ENCODE results near the gene KCND2.
A peak's percentile ranks its signal among the peaks of the same experiment; 100 is the strongest.

KCND2 gene

GRCh38 chr7:120254845-120255244, 18.1 kb upstream of the KCND2 start:
- DNase-seq (ENCODE audit: low read depth) = no peak
- no peak overlapping the region for H3K4me3 ChIP-seq (ENCODE audit: low read depth, low read length)
- TF ChIP-seq CTCF (IDR thresholded peaks at IDR 0.05; ENCODE audit: low read depth, low read length, missing control alignments) = no peak

GRCh38 chr7:120256344-120257070, 16.5 kb upstream of the KCND2 start:
- no peak for TF ChIP-seq CTCF (IDR thresholded peaks at IDR 0.05; ENCODE audit: low read depth, low read length, missing control alignments)
- no peak overlapping the region for H3K4me3 ChIP-seq (ENCODE audit: low read depth, low read length)
- DNase-seq (ENCODE audit: low read depth) = no peak

GRCh38 chr7:120259386-120259785, 13.6 kb upstream of the KCND2 start:
- DNase-seq (ENCODE audit: low read depth) = no peak
- no peak for TF ChIP-seq CTCF (IDR thresholded peaks at IDR 0.05; ENCODE audit: low read depth, low read length, missing control alignments)
- H3K4me3 ChIP-seq (ENCODE audit: low read depth, low read length) = no peak overlapping the region

GRCh38 chr7:120260111-120260510, 12.9 kb upstream of the KCND2 start:
- no peak overlapping the region for H3K4me3 ChIP-seq (ENCODE audit: low read depth, low read length)
- TF ChIP-seq CTCF (IDR thresholded peaks at IDR 0.05; ENCODE audit: low read depth, low read length, missing control alignments) = no peak
- DNase-seq (ENCODE audit: low read depth) = no peak

- peak; percentile 74 for TF ChIP-seq CTCF (IDR thresholded peaks at IDR 0.05; ENCODE audit: low read depth, low read length, missing control alignments)
- H3K4me3 ChIP-seq (ENCODE audit: low read depth, low read length) = peak overlapping the region; percentile 98
- peak; percentile 53 for DNase-seq (ENCODE audit: low read depth)
Measured at GRCh38 chr7:120272261-120272660, 714 bp upstream of the KCND2 start.

GRCh38 chr7:120273476-120273975, 551 bp downstream of the KCND2 start:
- TF ChIP-seq CTCF (IDR thresholded peaks at IDR 0.05; ENCODE audit: low read depth, low read length, missing control alignments) = no peak
- DNase-seq (ENCODE audit: low read depth) = peak; percentile 37
- peak overlapping the region; percentile 98 for H3K4me3 ChIP-seq (ENCODE audit: low read depth, low read length)

GRCh38 chr7:120274482-120274881, 1.5 kb downstream of the KCND2 start:
- peak overlapping the region; percentile 98 for H3K4me3 ChIP-seq (ENCODE audit: low read depth, low read length)
- no peak for TF ChIP-seq CTCF (IDR thresholded peaks at IDR 0.05; ENCODE audit: low read depth, low read length, missing control alignments)

More at GRCh38 chr7:120274482-120274881, 1.5 kb downstream of the KCND2 start:
- DNase-seq (ENCODE audit: low read depth) = no peak
